Stimulated activated CD8-positive, alpha-beta memory T cell treated with anti-CD3 and anti-CD28 coated beads, Interleukin-2, amount 100 ng/mL, for 1 hour (primary cell): ENCODE data around the gene ISYNA1.
A peak's percentile ranks its signal among the peaks of the same experiment; 100 is the strongest.

Source experiments
- DNase-seq, 2 donors: peaks; one replicate each; pipeline ENCODE4 v3.0.0-alpha.2; 2020; ENCODE audit warnings: low read depth in 2 of 2

Gene ISYNA1

GRCh38 chr19:18467978-18468377 is 30.0 kb upstream of the ISYNA1 start:
- no peak for DNase-seq

- DNase-seq: no peak
These were observed 28.4 kb upstream of the ISYNA1 start for GRCh38 chr19:18466354-18466753.

GRCh38 chr19:18465964-18466339 is 28.0 kb upstream of the ISYNA1 start:
- no peak for DNase-seq

- no peak for DNase-seq
These were observed 27.5 kb upstream of the ISYNA1 start for GRCh38 chr19:18465214-18465963.

- DNase-seq: no peak
These were observed 26.7 kb upstream of the ISYNA1 start for GRCh38 chr19:18464646-18465045.

- DNase-seq: no peak
These were observed 23.5 kb upstream of the ISYNA1 start for GRCh38 chr19:18461471-18461870.

- no peak for DNase-seq
These were observed 23.0 kb upstream of the ISYNA1 start for GRCh38 chr19:18460900-18461299.

GRCh38 chr19:18457483-18458331 is 19.8 kb upstream of the ISYNA1 start:
- DNase-seq: no peak

GRCh38 chr19:18456974-18457373 is 19.0 kb upstream of the ISYNA1 start:
- no peak for DNase-seq

- DNase-seq: no peak
These were observed 18.3 kb upstream of the ISYNA1 start for GRCh38 chr19:18456279-18456678.

- DNase-seq: no peak
These were observed 15.5 kb upstream of the ISYNA1 start for GRCh38 chr19:18453269-18454024.

- no peak for DNase-seq
These were observed 14.5 kb upstream of the ISYNA1 start for GRCh38 chr19:18452386-18452785.

- peak; percentile 76 to 80 for DNase-seq
These were observed 13.3 kb upstream of the ISYNA1 start for GRCh38 chr19:18450931-18451836.

- no peak for DNase-seq
These were observed 12.3 kb upstream of the ISYNA1 start for GRCh38 chr19:18450021-18450930.

- no peak for DNase-seq
These were observed 11.6 kb upstream of the ISYNA1 start for GRCh38 chr19:18449552-18449951.

GRCh38 chr19:18446811-18447359 is 9.0 kb upstream of the ISYNA1 start:
- no peak for DNase-seq

GRCh38 chr19:18446145-18446810 is 8.3 kb upstream of the ISYNA1 start:
- no peak for DNase-seq

- DNase-seq: no peak
These were observed 7.5 kb upstream of the ISYNA1 start for GRCh38 chr19:18445262-18445948.

GRCh38 chr19:18444513-18444912 is 6.6 kb upstream of the ISYNA1 start:
- DNase-seq: no peak
